Measurements from ENCODE around the gene SLC39A5. TPM values are rescaled to one million over a fixed set of nuclear protein-coding genes. Genes with fewer than 3 reads are reported as not detected.

SLC39A5 gene
- total and polyA plus RNA-seq, 2 of the 13 experiments (the other 11 are each of a cell fraction or from before 2014, with no cell fraction given): 59.7 to 101 TPM

DNA sequence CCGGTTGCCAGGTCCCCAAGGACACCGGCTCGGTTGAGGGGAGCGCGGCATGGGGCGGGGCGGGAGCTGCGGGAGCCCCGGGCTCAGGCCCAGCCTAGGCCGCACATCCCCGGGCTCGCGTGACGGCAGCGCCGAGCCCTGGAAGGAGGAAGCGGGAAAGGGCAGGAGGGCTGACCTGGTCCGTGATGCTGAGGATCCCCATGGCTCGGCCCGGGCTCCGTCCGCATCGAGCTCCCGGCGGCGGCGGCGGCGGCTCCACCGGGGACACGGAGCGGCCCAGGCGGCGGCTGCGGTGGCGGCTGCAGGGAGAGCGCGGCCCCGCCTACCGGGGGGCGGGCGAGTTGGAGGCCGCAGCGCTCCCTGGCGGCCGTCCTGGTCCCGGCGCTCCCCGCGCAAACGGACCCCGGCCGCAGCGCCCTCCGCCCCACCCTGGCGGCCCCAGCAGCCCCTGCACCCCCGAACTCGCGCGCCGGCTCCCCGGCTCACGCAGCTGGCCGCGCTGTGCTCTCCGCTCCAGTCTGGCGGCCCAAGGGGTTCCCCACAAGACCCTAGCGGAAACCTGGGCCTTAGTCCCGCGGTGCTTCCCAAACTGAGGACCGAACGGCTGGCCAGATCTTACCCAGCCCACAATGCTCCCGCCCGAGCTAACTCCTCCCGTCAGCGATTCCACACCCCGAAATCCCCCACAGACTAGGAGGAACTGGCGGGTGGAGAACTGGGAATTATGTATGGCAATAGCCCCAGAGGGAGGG, 28.4 kb downstream of the SLC39A5 start, which contains the start of gene ANKRD52 (continued):
- TF ChIP-seq, protein P1, sequence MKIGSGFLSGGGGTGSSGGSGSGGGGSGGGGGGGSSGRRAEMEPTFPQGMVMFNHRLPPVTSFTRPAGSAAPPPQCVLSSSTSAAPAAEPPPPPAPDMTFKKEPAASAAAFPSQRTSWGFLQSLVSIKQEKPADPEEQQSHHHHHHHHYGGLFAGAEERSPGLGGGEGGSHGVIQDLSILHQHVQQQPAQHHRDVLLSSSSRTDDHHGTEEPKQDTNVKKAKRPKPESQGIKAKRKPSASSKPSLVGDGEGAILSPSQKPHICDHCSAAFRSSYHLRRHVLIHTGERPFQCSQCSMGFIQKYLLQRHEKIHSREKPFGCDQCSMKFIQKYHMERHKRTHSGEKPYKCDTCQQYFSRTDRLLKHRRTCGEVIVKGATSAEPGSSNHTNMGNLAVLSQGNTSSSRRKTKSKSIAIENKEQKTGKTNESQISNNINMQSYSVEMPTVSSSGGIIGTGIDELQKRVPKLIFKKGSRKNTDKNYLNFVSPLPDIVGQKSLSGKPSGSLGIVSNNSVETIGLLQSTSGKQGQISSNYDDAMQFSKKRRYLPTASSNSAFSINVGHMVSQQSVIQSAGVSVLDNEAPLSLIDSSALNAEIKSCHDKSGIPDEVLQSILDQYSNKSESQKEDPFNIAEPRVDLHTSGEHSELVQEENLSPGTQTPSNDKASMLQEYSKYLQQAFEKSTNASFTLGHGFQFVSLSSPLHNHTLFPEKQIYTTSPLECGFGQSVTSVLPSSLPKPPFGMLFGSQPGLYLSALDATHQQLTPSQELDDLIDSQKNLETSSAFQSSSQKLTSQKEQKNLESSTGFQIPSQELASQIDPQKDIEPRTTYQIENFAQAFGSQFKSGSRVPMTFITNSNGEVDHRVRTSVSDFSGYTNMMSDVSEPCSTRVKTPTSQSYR (CRISPR knock-in tag; IDR thresholded peaks at IDR 0.05; ENCODE audit: borderline replicate concordance): peak; percentile 60; the same call in 1 of the 2 replicates
- no peak for TF ChIP-seq ZNF570 (CRISPR knock-in tag; IDR thresholded peaks at IDR 0.05; ENCODE audit: borderline replicate concordance)

DNA sequence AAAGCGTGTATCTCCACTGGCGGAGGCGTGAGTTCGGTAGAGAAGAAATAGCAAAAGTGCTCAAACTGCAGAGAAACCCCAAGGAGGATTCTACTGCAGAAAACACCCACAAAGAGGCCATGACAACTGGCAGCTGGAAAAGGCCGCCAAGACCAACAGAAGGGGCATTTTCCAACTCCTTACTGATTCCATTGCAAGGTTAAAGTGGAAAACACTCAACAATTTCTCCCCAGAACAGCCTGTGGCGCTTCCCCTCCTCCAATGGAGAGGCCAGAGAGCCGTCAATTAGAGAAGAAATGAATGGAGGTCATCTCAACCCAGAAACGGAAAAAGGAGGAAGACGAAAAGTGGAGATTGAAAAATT, 29.0 kb downstream of the SLC39A5 start:
- in situ Hi-C loops (cut with HindIII; ENCODE audit: extremely low pct_ligation_motif_present, low pct_unique_long_range_greater_than_20kb): loop anchor here (5.0 kb wide), 2 partner anchors 37 to 67 kb away; partner anchors contain the start of genes NABP2 and RNF41
- Histone ChIP-seq H3K36me3 (replicated peaks in 1 of 2; ENCODE audit: control insufficient read depth in 1 of 2, insufficient read depth in 2 of 2, low read length in 2 of 2) (peaks cover 8 to 18% of the 10 kb centered on the region in 2 experiments), H3K4me3 (replicated peaks in 1 of 3; ENCODE audit: insufficient read depth in 1 of 3, low read depth in 2 of 3, low read length in 3 of 3) (peak overlapping the region; percentile 74 to 96 (median 88)), H3K9me3 (ENCODE audit: low read length) (no peaks in the 10 kb centered on the region), H3K4me2 (ENCODE audit: low read depth, low read length) (peak overlapping the region; percentile 97), H3K27ac (ENCODE audit: extremely low read length, insufficient read depth, low read length) (peak overlapping the region; percentile 45), H4K20me1 (ENCODE audit: insufficient read depth, low read length) (no peaks in the 10 kb centered on the region), H3K79me2 (ENCODE audit: insufficient read depth, low read length) (peaks cover 10% of the 10 kb centered on the region), H3K27me3 (ENCODE audit: control insufficient read depth in 1 of 2, insufficient read depth in 2 of 2, low read length in 2 of 2) (no peaks in the 10 kb centered on the region), H3K9ac (ENCODE audit: insufficient read depth, low read depth, low read length) (peak overlapping the region; percentile 79), H3K4me1 (ENCODE audit: insufficient read depth, low read length) (peaks cover 28% of the 10 kb centered on the region), H2AFZ (ENCODE audit: low read length) (peak overlapping the region; percentile 86)
- POLR2A ChIA-PET: interaction anchor here (0.5 to 3.5 kb wide), 6 partner anchors 8 to 178 kb away, joined by 3 to 24 read pairs (median 9); partner anchors contain the start of genes COQ10A and RNF41
- FAIRE-seq (no peak), ATAC-seq (no peak), DNase-seq (ENCODE audit: low spot score) (no peak)
- no TSS peak for BruUV-seq (replicated peaks)
- CTCF ChIA-PET (ENCODE audit: low intra/inter-chr PET ratio, low total read pairs): interaction anchor here (1.2 to 2.1 kb wide), 5 partner anchors 8 to 52 kb away, joined by 3 to 12 read pairs (median 6); partner anchors contain the start of genes COQ10A, NABP2 and SLC39A5
- intact Hi-C loops (cut with micrococcal nuclease; ENCODE audit: unreplicated experiment): loop anchor here (1.0 to 5.0 kb wide), 2 partner anchors 37 to 66 kb away; partner anchors contain the start of genes NABP2 and RNF41
- 7% methylated on average over 9 of the region's 9 CpGs for WGBS (ENCODE audit: low lambda C conversion rate)
- TF ChIP-seq, protein P2, sequence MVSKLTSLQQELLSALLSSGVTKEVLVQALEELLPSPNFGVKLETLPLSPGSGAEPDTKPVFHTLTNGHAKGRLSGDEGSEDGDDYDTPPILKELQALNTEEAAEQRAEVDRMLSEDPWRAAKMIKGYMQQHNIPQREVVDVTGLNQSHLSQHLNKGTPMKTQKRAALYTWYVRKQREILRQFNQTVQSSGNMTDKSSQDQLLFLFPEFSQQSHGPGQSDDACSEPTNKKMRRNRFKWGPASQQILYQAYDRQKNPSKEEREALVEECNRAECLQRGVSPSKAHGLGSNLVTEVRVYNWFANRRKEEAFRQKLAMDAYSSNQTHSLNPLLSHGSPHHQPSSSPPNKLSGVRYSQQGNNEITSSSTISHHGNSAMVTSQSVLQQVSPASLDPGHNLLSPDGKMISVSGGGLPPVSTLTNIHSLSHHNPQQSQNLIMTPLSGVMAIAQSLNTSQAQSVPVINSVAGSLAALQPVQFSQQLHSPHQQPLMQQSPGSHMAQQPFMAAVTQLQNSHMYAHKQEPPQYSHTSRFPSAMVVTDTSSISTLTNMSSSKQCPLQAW (CRISPR knock-in tag; IDR thresholded peaks at IDR 0.05): 0 out of 2 replicates have a peak, but pooled peaks have one; percentile 34
- TF ChIP-seq, protein P3, sequence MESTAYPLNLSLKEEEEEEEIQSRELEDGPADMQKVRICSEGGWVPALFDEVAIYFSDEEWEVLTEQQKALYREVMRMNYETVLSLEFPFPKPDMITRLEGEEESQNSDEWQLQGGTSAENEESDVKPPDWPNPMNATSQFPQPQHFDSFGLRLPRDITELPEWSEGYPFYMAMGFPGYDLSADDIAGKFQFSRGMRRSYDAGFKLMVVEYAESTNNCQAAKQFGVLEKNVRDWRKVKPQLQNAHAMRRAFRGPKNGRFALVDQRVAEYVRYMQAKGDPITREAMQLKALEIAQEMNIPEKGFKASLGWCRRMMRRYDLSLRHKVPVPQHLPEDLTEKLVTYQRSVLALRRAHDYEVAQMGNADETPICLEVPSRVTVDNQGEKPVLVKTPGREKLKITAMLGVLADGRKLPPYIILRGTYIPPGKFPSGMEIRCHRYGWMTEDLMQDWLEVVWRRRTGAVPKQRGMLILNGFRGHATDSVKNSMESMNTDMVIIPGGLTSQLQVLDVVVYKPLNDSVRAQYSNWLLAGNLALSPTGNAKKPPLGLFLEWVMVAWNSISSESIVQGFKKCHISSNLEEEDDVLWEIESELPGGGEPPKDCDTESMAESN (CRISPR knock-in tag; conservative IDR thresholded peaks at IDR 0.05): no peak
- TF ChIP-seq ZNF605 (CRISPR knock-in tag; IDR thresholded peaks at IDR 0.05) (no peak), EP300 (IDR thresholded peaks at IDR 0.05; ENCODE audit: low read depth in 2 of 2, low read length in 2 of 2) (no peak), EP300 (CRISPR knock-in tag; IDR thresholded peaks at IDR 0.05; ENCODE audit: borderline replicate concordance) (no peak), FIP1L1 (IDR thresholded peaks at IDR 0.05; ENCODE audit: borderline replicate concordance, insufficient read depth, low read depth, low read length) (no peak)
- TF ChIP-seq, protein P4, sequence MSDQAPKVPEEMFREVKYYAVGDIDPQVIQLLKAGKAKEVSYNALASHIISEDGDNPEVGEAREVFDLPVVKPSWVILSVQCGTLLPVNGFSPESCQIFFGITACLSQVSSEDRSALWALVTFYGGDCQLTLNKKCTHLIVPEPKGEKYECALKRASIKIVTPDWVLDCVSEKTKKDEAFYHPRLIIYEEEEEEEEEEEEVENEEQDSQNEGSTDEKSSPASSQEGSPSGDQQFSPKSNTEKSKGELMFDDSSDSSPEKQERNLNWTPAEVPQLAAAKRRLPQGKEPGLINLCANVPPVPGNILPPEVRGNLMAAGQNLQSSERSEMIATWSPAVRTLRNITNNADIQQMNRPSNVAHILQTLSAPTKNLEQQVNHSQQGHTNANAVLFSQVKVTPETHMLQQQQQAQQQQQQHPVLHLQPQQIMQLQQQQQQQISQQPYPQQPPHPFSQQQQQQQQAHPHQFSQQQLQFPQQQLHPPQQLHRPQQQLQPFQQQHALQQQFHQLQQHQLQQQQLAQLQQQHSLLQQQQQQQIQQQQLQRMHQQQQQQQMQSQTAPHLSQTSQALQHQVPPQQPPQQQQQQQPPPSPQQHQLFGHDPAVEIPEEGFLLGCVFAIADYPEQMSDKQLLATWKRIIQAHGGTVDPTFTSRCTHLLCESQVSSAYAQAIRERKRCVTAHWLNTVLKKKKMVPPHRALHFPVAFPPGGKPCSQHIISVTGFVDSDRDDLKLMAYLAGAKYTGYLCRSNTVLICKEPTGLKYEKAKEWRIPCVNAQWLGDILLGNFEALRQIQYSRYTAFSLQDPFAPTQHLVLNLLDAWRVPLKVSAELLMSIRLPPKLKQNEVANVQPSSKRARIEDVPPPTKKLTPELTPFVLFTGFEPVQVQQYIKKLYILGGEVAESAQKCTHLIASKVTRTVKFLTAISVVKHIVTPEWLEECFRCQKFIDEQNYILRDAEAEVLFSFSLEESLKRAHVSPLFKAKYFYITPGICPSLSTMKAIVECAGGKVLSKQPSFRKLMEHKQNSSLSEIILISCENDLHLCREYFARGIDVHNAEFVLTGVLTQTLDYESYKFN (CRISPR knock-in tag; conservative IDR thresholded peaks at IDR 0.05): no peak

All from HepG2 (cell line).